HepG2 (cell line): ENCODE results near the gene INTS15. TPM values are rescaled to one million over a fixed set of nuclear protein-coding genes. Genes with fewer than 3 reads are reported as not detected.
A peak's percentile ranks its signal among the peaks of the same experiment; 100 is the strongest.

Experiments used
- CBFB ChIP-seq: sonication (generic); formaldehyde crosslinking; IDR thresholded peaks from 2 replicates; pipeline ENCODE4 v1.4.0; 2020; ENCODE audit warnings: missing genetic modification reagents
- CENPX ChIP-seq: sonication (generic); formaldehyde crosslinking; IDR thresholded peaks from 2 replicates; pipeline ENCODE4 v1.9.0; 2021; ENCODE audit warnings: mild to moderate bottlenecking, missing genetic modification reagents, moderate library complexity
- EHMT2 ChIP-seq: fragments of 200-600 bp; sonication (generic); IDR thresholded peaks from 2 replicates; pipeline ENCODE4 v1.7.0; 2017; ENCODE audit warnings: antibody characterized with exemption, low read depth, low read length, borderline replicate concordance
- EP300 ChIP-seq, 3 experiments: sonication (generic) in 1 of 3; formaldehyde crosslinking in 1 of 3; IDR thresholded peaks; 2 replicates each; pipeline versions ENCODE4 v1.5.1 to v1.6.1; 2011 to 2020; ENCODE audit warnings: low read depth in 2 of 3, low read length in 2 of 3, borderline replicate concordance in 1 of 3, improper control_type of control experiment in 1 of 3, mild to moderate bottlenecking in 1 of 3, missing genetic modification reagents in 1 of 3, moderate library complexity in 1 of 3
- GLI4 ChIP-seq: sonication (generic); formaldehyde crosslinking; IDR thresholded peaks from 2 replicates; pipeline ENCODE4 v1.5.1; 2020; ENCODE audit warnings: missing genetic modification reagents, mild to moderate bottlenecking, moderate library complexity, borderline replicate concordance
- KDM3A ChIP-seq: IDR thresholded peaks from 2 replicates; pipeline ENCODE4 v1.6.1; 2018; ENCODE audit warnings: low read depth, missing compliant biosample characterization
- MIER2 ChIP-seq: IDR thresholded peaks from 2 replicates; pipeline ENCODE4 v1.6.1; 2016; ENCODE audit warnings: missing biosample characterization, missing genetic modification reagents
- MXD4 ChIP-seq: IDR thresholded peaks from 2 replicates; pipeline ENCODE4 v1.6.1; 2016; ENCODE audit warnings: mild to moderate bottlenecking, missing biosample characterization, missing genetic modification reagents
- NFE2L1 ChIP-seq: sonication (generic); formaldehyde crosslinking; IDR thresholded peaks from 2 replicates; pipeline ENCODE4 v1.4.0; 2020; ENCODE audit warnings: missing genetic modification reagents, mild to moderate bottlenecking, borderline replicate concordance
- NKX3-1 ChIP-seq: sonication (generic); formaldehyde crosslinking; IDR thresholded peaks from 2 replicates; pipeline ENCODE4 v1.5.0; 2020; ENCODE audit warnings: missing genetic modification reagents
- PAWR ChIP-seq: sonication (generic); formaldehyde crosslinking; IDR thresholded peaks from 2 replicates; pipeline ENCODE4 v1.4.0; 2020; ENCODE audit warnings: missing genetic modification reagents, mild to moderate bottlenecking, borderline replicate concordance
- PCBP1 ChIP-seq: fragments of 200-400 bp; formaldehyde crosslinking; IDR thresholded peaks from 2 replicates; pipeline ENCODE4 v1.6.1; 2017; ENCODE audit warnings: mild to moderate bottlenecking, low read depth, low read length, borderline replicate concordance
- SIX4 ChIP-seq: sonication (generic); formaldehyde crosslinking; IDR thresholded peaks from 2 replicates; pipeline ENCODE4 v1.4.0; 2020; ENCODE audit warnings: missing genetic modification reagents
- SRY ChIP-seq: sonication (generic); formaldehyde crosslinking; IDR thresholded peaks from 2 replicates; pipeline ENCODE4 v1.8.0; 2022; ENCODE audit warnings: mild to moderate bottlenecking, missing genetic modification reagents
- TMF1 ChIP-seq: sonication (generic); formaldehyde crosslinking; IDR thresholded peaks from 2 replicates; pipeline ENCODE4 v1.8.1; 2022; ENCODE audit warnings: low read depth, missing genetic modification reagents
- ZBTB7B ChIP-seq: sonication (generic); formaldehyde crosslinking; IDR thresholded peaks from 2 replicates; pipeline ENCODE4 v1.4.0; 2020; ENCODE audit warnings: missing genetic modification reagents
- ZEB1 ChIP-seq: IDR thresholded peaks from 2 replicates; pipeline ENCODE4 v1.6.1; 2012; ENCODE audit warnings: mild to moderate bottlenecking, low read depth, inconsistent platforms; ENCODE audit not compliant: insufficient replicate concordance
- ZNF563 ChIP-seq: sonication (generic); formaldehyde crosslinking; IDR thresholded peaks from 2 replicates; pipeline ENCODE4 v1.8.0; 2022; ENCODE audit warnings: mild to moderate bottlenecking, moderate library complexity, missing genetic modification reagents
- ZNF589 ChIP-seq: sonication (generic); formaldehyde crosslinking; conservative IDR thresholded peaks from 2 replicates; pipeline ENCODE4 v1.8.0; 2022; ENCODE audit warnings: mild to moderate bottlenecking, moderate library complexity, missing genetic modification reagents
- ZNF614 ChIP-seq: IDR thresholded peaks from 2 replicates; pipeline ENCODE4 v1.6.1; 2018; ENCODE audit warnings: missing biosample characterization, missing genetic modification reagents, inconsistent platforms, borderline replicate concordance
- ZNF703 ChIP-seq: sonication (generic); formaldehyde crosslinking; IDR thresholded peaks from 2 replicates; pipeline ENCODE4 v1.5.1; 2020; ENCODE audit warnings: missing genetic modification reagents, mild to moderate bottlenecking, moderate library complexity, borderline replicate concordance
- ZNF720 ChIP-seq: sonication (generic); formaldehyde crosslinking; IDR thresholded peaks from 2 replicates; pipeline ENCODE4 v1.4.0; 2020; ENCODE audit warnings: missing genetic modification reagents
- polyA plus RNA-seq, 8 experiments: library from polyadenylated mRNA; depleted of rRNA in 3 of 8; stranded (reverse) in 7 of 8; unstranded in 1 of 8; fragments of >200 nt; fragmentation: Illumina TruSeq in 4 of 8; extraction: Trizol in 4 of 8; gene quantifications; 2 replicates each; pipeline versions ENCODE4 v1.2.1 to v1.2.3, GENCODE V29; 2011 to 2016; ENCODE audit warnings: low read depth in 4 of 8, missing spikeins in 1 of 8, mixed read lengths in 1 of 8; ENCODE audit not compliant: insufficient read depth in 1 of 8
- total RNA-seq, 5 experiments: library from RNA; depleted of rRNA; stranded (reverse); fragments of >200 nt; fragmentation: Illumina TruSeq; extraction: Trizol; gene quantifications; 2 replicates each; pipeline ENCODE4 v1.2.3, GENCODE V29; 2016; ENCODE audit warnings: low read depth in 1 of 5
- TF ChIP-seq, protein P1 (sequence below): sonication (generic); formaldehyde crosslinking; IDR thresholded peaks from 2 replicates; pipeline ENCODE4 v1.5.1; 2020; ENCODE audit warnings: mild to moderate bottlenecking, moderate library complexity, missing genetic modification reagents
- TF ChIP-seq, protein P2 (sequence below): sonication (generic); formaldehyde crosslinking; IDR thresholded peaks from 2 replicates; pipeline ENCODE4 v1.4.0; 2020; ENCODE audit warnings: mild to moderate bottlenecking, missing genetic modification reagents
- TF ChIP-seq, protein P3 (sequence below): sonication (generic); formaldehyde crosslinking; IDR thresholded peaks from 2 replicates; pipeline ENCODE4 v1.5.0; 2020; ENCODE audit warnings: mild to moderate bottlenecking, missing genetic modification reagents

The INTS15 gene
- total and polyA plus RNA-seq, 2 of the 13 experiments (the other 11 are each of a cell fraction or from before 2014, with no cell fraction given): 16.3 to 25.7 TPM

DNA sequence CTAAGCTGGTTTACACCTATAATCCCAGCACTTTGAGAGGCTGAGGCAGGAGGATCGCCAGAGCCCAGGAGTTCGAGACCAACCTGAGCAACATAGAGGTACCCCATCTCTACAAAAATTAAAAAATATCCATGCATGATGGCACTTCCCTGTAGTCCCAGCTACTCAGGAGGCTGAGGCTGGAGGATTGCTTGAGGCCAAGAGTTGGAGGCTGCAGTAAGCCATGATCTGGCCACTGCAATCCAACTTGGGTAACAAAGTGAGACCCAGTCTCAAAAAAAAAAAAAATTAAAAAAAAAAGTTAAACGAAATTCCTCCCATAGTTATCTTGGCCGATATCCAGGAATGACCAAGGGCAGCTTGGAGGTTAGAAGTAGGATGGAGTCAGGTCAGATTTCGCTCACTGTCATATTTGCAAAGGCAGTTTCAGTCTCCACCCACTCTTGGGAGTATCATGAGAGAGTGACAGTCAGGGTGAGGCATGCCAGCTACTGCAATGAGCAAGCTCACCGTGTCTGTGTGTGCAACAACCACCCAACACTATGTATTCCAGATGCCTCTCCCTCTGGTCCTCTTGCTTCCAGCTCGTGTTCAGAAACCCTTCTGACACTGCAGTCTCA is 18.6 kb upstream of the INTS15 start (continued):
- TF ChIP-seq, protein P1, sequence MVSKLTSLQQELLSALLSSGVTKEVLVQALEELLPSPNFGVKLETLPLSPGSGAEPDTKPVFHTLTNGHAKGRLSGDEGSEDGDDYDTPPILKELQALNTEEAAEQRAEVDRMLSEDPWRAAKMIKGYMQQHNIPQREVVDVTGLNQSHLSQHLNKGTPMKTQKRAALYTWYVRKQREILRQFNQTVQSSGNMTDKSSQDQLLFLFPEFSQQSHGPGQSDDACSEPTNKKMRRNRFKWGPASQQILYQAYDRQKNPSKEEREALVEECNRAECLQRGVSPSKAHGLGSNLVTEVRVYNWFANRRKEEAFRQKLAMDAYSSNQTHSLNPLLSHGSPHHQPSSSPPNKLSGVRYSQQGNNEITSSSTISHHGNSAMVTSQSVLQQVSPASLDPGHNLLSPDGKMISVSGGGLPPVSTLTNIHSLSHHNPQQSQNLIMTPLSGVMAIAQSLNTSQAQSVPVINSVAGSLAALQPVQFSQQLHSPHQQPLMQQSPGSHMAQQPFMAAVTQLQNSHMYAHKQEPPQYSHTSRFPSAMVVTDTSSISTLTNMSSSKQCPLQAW (CRISPR knock-in tag): no peak
- TF ChIP-seq ZEB1: no peak
- TF ChIP-seq GLI4 (CRISPR knock-in tag): no peak
- TF ChIP-seq SRY: no peak
- TF ChIP-seq CBFB (CRISPR knock-in tag): no peak
- TF ChIP-seq, protein P2, sequence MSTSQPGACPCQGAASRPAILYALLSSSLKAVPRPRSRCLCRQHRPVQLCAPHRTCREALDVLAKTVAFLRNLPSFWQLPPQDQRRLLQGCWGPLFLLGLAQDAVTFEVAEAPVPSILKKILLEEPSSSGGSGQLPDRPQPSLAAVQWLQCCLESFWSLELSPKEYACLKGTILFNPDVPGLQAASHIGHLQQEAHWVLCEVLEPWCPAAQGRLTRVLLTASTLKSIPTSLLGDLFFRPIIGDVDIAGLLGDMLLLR (CRISPR knock-in tag): no peak
- TF ChIP-seq ZNF563 (CRISPR knock-in tag): no peak
- TF ChIP-seq KDM3A (CRISPR knock-in tag): no peak
- TF ChIP-seq ZNF614 (CRISPR knock-in tag): no peak
- TF ChIP-seq ZNF703 (CRISPR knock-in tag): no peak
- no peak for TF ChIP-seq PCBP1
- TF ChIP-seq PAWR (CRISPR knock-in tag): no peak
- TF ChIP-seq ZNF589 (CRISPR knock-in tag): no peak
- peak; percentile 47; the same call in 1 of the 2 replicates for TF ChIP-seq EHMT2
- TF ChIP-seq CENPX (CRISPR knock-in tag): no peak
- no peak for TF ChIP-seq NFE2L1
- no peak for TF ChIP-seq NKX3-1 (CRISPR knock-in tag)
- TF ChIP-seq EP300 (IDR thresholded peaks at IDR 0.05; ENCODE audit: low read depth in 2 of 2, low read length in 2 of 2): no peak
- TF ChIP-seq EP300 (CRISPR knock-in tag; IDR thresholded peaks at IDR 0.05; ENCODE audit: borderline replicate concordance): no peak
- peak; percentile 78 for TF ChIP-seq SIX4 (CRISPR knock-in tag)
- TF ChIP-seq MIER2: no peak
- TF ChIP-seq MXD4 (CRISPR knock-in tag): no peak
- TF ChIP-seq ZNF720: no peak
- TF ChIP-seq TMF1: no peak
- no peak for TF ChIP-seq ZBTB7B (CRISPR knock-in tag)
- TF ChIP-seq, protein P3, sequence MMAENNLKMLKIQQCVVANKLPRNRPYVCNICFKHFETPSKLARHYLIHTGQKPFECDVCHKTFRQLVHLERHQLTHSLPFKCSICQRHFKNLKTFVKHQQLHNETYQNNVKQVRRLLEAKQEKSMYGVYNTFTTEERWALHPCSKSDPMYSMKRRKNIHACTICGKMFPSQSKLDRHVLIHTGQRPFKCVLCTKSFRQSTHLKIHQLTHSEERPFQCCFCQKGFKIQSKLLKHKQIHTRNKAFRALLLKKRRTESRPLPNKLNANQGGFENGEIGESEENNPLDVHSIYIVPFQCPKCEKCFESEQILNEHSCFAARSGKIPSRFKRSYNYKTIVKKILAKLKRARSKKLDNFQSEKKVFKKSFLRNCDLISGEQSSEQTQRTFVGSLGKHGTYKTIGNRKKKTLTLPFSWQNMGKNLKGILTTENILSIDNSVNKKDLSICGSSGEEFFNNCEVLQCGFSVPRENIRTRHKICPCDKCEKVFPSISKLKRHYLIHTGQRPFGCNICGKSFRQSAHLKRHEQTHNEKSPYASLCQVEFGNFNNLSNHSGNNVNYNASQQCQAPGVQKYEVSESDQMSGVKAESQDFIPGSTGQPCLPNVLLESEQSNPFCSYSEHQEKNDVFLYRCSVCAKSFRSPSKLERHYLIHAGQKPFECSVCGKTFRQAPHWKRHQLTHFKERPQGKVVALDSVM (CRISPR knock-in tag): peak; percentile 99
